Esophagus squamous epithelium (tissue), 4 donors: ENCODE measurements around the gene TSPAN9.

ENCODE experiments used
- CTCF ChIP-seq, 6 experiments: fragments of 450-650 bp in 4 of 6; fragments of 200-600 bp in 2 of 6; sonication (generic) in 2 of 6; IDR thresholded peaks; one replicate each; pipeline ENCODE4 v1.5.1; 2016 to 2019; ENCODE audit warnings: antibody characterized with exemption in 6 of 6, mild to moderate bottlenecking in 4 of 6, moderate library complexity in 4 of 6
- POLR2A ChIP-seq, 4 donors: fragments of 450-650 bp; IDR thresholded peaks; one replicate each; pipeline ENCODE4 v1.6.1; 2017; ENCODE audit warnings: antibody characterized with exemption in 4 of 4, mild to moderate bottlenecking in 4 of 4, moderate library complexity in 3 of 4

DNA sequence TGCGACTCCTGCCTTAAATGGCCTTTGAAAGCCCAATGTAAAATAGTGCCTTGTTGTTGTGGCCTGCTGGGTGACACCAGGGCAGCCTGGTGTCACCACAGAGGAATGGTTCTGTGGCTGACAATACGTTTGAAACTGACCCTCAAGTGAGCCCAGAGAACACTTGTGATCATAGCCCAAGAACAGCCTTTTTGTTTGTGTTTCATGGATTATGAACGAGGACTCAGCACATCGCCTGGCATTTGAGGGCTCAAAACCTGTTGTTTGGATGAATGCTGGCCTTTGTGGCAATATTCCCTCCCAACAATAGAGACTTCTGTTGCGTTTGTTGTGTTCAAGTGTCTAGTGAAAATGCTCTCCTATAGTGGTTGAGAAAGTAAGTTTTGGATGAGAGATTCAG, 48.5 kb downstream of the TSPAN9 start:
- TF ChIP-seq POLR2A (IDR thresholded peaks at IDR 0.05) (no peak), CTCF (IDR thresholded peaks at IDR 0.05) (no peak)
